Karpas-422 (cell line): Measurements from ENCODE around the gene ACTN4. TPM values are rescaled to one million over a fixed set of nuclear protein-coding genes. Genes with fewer than 3 reads are reported as not detected.
A peak's percentile ranks its signal among the peaks of the same experiment; 100 is the strongest.

Source experiments
- DNase-seq: peaks from one replicate; pipeline ENCODE4 v3.0.0-alpha.2; 2015
- H2AFZ ChIP-seq: fragments of 200-600 bp; sonication (generic); 2 replicates; pipeline ENCODE4 v1.6.1; 2014; ENCODE audit warnings: antibody characterized with exemption, low read length, mixed read lengths
- H3K27ac ChIP-seq: fragments of 200-600 bp; sonication (generic); 2 replicates; pipeline ENCODE4 v1.5.1; 2014; ENCODE audit warnings: mild to moderate bottlenecking, low read length, moderate library complexity
- H3K27me3 ChIP-seq: fragments of 200-600 bp; sonication (generic); 2 replicates; pipeline ENCODE4 v1.6.1; 2014; ENCODE audit warnings: low read length, mixed read lengths
- H3K36me3 ChIP-seq: fragments of 200-600 bp; sonication (generic); 2 replicates; pipeline ENCODE4 v1.6.1; 2014; ENCODE audit warnings: low read length, mixed read lengths; ENCODE audit not compliant: insufficient read depth
- H3K4me1 ChIP-seq: fragments of 200-600 bp; sonication (generic); 2 replicates; pipeline ENCODE4 v1.6.1; 2014; ENCODE audit warnings: mild to moderate bottlenecking, low read length, mixed read lengths
- H3K4me2 ChIP-seq: fragments of 200-600 bp; sonication (generic); 2 replicates; pipeline ENCODE4 v1.6.1; 2014; ENCODE audit warnings: low read length, low read depth, mild to moderate bottlenecking; ENCODE audit not compliant: poor library complexity, severe bottlenecking
- H3K4me3 ChIP-seq: fragments of 200-600 bp; sonication (generic); 2 replicates; pipeline ENCODE4 v1.5.1; 2014; ENCODE audit warnings: mild to moderate bottlenecking, antibody characterized with exemption, low read length, mixed read lengths
- H3K79me2 ChIP-seq: fragments of 200-600 bp; sonication (generic); 2 replicates; pipeline ENCODE4 v1.6.1; 2014; ENCODE audit warnings: mild to moderate bottlenecking, low read length, mixed read lengths
- H3K9ac ChIP-seq: fragments of 200-600 bp; sonication (generic); 2 replicates; pipeline ENCODE4 v1.6.0; 2014; ENCODE audit warnings: low read length
- H3K9me2 ChIP-seq: fragments of 200-600 bp; sonication (generic), shearing (Covaris generic); replicated peaks from 2 replicates; pipeline ENCODE4 v1.6.0; 2014; ENCODE audit warnings: mild to moderate bottlenecking, low read length, moderate library complexity; ENCODE audit not compliant: insufficient read depth
- H3K9me3 ChIP-seq: fragments of 300-700, 200-600 bp; sonication (generic); 2 replicates; pipeline ENCODE4 v1.6.1; 2014; ENCODE audit warnings: low read length, mixed read lengths
- H4K20me1 ChIP-seq: fragments of 200-600 bp; sonication (generic); 2 replicates; pipeline ENCODE4 v1.6.1; 2014; ENCODE audit warnings: mild to moderate bottlenecking, antibody characterized with exemption, low read length, low read depth; ENCODE audit not compliant: insufficient read depth
- total RNA-seq: library from RNA; depleted of rRNA; stranded (reverse); fragments of >200 nt; shearing (Covaris generic); gene quantifications from 2 replicates; pipeline ENCODE4 v1.2.3, GENCODE V29; 2014; ENCODE audit warnings: low replicate concordance

Gene ACTN4
- total RNA-seq, 1 experiment from 2014 or later = 54.6 TPM

DNA sequence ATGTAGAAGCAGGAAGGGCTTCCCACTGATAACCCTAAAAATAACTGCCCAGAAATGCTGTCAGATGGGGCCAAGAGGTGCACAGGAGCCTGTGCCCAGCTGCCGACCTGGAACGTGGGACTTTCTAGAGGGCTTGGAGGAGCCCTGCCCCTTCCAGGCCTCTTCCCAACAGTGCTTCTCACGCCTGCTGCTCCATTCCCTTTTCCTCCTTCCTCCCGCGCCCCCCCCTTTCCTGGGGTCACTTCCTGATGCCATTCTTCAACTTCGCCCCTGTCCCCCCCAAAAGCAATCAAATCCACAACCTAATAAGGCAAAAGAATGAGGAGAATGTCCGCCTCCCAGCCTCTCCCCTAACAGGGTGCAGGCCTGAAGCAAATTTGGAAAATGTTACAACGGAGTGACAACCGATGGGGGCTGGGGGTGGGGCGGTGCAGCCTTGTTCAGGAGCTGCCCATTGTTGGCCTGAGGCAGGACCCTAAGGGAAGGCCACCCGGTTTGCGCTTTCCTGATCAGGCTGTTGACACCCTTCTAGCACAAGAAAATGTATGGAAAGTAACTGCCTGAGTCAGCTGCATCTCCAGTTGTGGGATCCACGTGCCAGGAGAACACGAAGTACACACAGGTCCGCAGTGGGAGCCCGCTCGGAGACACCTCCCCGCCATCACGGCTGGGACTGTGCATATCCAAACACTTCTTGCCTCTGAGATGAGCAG lies 18.7 kb downstream of the ACTN4 start:
- Histone ChIP-seq H3K27ac (peak overlapping the region; percentile 82), H3K4me1 (peaks cover 64% of the 10 kb centered on the region), H2AFZ (no peak overlapping the region), H3K4me3 (peak overlapping the region; percentile 50; the same call in 1 of the 2 replicates), H3K4me2 (peak overlapping the region; percentile 88), H3K79me2 (peaks cover 96% of the 10 kb centered on the region), H4K20me1 (peaks cover 15% of the 10 kb centered on the region; the same call in 1 of the 2 replicates), H3K9me3 (no peaks in the 10 kb centered on the region), H3K9ac (peak overlapping the region; percentile 57), H3K9me2 (no peaks in the 10 kb centered on the region), H3K27me3 (no peaks in the 10 kb centered on the region), H3K36me3 (no peaks in the 10 kb centered on the region)
- DNase-seq = no peak

DNA sequence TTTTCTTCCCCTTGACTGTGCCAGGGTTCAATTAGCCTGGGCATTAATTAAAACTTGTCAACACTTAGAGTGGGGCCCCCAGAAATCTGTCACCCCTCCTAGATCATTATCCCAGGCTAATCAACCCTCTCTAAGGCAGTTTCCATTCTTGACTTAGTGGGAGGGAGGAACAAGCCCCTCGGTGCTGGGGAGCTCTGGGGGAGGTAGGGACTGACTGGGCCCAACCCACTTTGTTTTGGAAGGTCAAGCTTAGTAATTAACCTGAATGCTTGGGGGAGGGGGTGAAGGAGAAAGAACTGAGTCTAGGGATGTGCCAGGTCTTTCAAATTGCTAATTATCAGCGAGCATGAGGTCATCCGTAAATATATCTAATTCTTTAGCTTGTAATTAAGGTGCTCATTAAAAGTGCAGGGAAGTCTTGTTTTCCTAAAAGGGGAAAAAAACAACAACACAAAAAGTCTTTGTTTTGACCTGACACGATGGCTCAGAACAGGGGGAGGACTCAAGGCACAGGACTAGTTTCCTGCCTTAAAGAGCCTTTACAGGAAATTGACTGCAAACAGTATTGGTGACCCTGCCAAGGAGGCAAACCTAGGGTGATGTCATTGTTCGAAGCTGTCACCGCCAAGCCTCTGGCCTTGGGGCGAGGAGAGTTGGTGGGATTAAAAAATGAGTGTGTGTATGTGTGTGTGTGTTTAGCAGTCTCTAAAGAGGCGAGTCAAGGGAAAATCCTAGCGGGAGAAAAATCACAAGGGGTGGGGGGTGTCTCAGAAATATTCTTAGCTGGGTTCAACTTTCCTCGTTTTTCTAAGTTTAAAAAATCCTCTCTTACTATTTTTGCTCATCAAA lies 19.4 kb downstream of the ACTN4 start:
- Histone ChIP-seq H4K20me1 (peaks cover 15% of the 10 kb centered on the region; the same call in 1 of the 2 replicates), H3K27me3 (no peaks in the 10 kb centered on the region)

DNA sequence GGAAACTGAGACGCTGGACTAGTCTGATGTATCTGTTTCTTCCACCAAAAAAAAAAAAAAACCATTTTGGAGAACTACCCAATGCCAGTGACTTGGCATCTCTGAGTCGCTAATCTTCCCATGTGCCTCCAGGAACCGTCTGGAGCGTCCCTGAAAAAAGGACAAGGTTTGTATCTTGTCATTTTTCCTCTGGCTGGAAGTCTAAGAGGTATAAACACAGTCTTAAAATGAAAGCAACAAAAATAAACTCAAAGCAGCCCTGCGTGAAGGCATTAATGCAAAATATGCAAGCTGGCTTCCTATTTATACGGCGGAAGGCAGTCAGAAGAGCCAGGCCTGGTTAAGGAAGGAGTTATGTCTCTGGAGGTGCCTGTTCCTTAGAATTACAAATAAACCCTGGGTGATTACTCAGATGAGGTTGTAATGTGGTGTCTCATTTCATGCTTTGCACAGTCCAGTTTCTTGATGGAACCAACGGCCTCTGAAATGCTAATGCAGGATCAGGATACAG lies 20.3 kb downstream of the ACTN4 start:
- peak overlapping the region; percentile 50 for H3K4me3 ChIP-seq
- H3K4me1 ChIP-seq = peaks cover 55% of the 10 kb centered on the region
- no peaks in the 10 kb centered on the region for H3K9me2 ChIP-seq
- peak overlapping the region; percentile 82 for H3K27ac ChIP-seq
- peaks cover 15% of the 10 kb centered on the region; the same call in 1 of the 2 replicates for H4K20me1 ChIP-seq
- H3K79me2 ChIP-seq = peaks cover 96% of the 10 kb centered on the region
- H2AFZ ChIP-seq = no peak overlapping the region
- H3K36me3 ChIP-seq = no peaks in the 10 kb centered on the region
- DNase-seq = peak; percentile 65
- peak overlapping the region; percentile 57 for H3K9ac ChIP-seq
- no peaks in the 10 kb centered on the region for H3K27me3 ChIP-seq
- H3K4me2 ChIP-seq = peak overlapping the region; percentile 88
- H3K9me3 ChIP-seq = no peaks in the 10 kb centered on the region

More for the DNA sequence above, 19.4 kb downstream of the ACTN4 start:
- Histone ChIP-seq H3K27ac (peak overlapping the region; percentile 82), H3K9me3 (no peaks in the 10 kb centered on the region), H3K4me2 (peak overlapping the region; percentile 88), H3K4me3 (peak overlapping the region; percentile 50), H3K9ac (peak overlapping the region; percentile 57), H2AFZ (no peak overlapping the region), H3K79me2 (peaks cover 98% of the 10 kb centered on the region), H3K36me3 (no peaks in the 10 kb centered on the region), H3K4me1 (peaks cover 63% of the 10 kb centered on the region), H3K9me2 (no peaks in the 10 kb centered on the region)
- DNase-seq = peak; percentile 72

DNA sequence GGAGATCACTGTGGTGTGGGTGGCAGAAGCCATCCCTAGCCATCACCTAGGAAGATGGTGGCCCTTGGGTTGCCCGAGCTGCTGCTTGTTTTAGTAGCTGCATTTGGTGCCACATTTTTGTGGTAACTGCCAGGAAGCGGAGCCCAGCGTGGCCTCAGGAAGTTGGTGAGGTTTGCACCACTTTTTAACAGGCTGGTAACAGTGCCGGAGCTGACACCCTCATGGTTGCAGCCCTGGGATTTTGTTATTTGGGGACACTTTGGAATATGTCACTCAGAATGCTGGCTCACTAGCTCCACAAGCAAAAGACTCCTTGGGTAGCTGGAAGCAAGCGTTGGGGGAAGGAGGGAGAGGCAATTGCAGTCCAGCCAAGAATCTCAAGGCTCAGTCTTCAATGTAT lies 22.1 kb downstream of the ACTN4 start:
- Histone ChIP-seq H4K20me1 (peaks cover 15% of the 10 kb centered on the region; the same call in 1 of the 2 replicates), H3K36me3 (no peaks in the 10 kb centered on the region), H3K4me2 (no peak overlapping the region), H3K9ac (no peak overlapping the region), H3K27ac (no peak overlapping the region), H3K79me2 (peaks cover 91% of the 10 kb centered on the region), H3K4me3 (no peak overlapping the region), H3K27me3 (no peaks in the 10 kb centered on the region), H3K4me1 (peaks cover 38% of the 10 kb centered on the region), H3K9me3 (no peaks in the 10 kb centered on the region), H3K9me2 (no peaks in the 10 kb centered on the region), H2AFZ (no peak overlapping the region)
- DNase-seq = no peak

DNA sequence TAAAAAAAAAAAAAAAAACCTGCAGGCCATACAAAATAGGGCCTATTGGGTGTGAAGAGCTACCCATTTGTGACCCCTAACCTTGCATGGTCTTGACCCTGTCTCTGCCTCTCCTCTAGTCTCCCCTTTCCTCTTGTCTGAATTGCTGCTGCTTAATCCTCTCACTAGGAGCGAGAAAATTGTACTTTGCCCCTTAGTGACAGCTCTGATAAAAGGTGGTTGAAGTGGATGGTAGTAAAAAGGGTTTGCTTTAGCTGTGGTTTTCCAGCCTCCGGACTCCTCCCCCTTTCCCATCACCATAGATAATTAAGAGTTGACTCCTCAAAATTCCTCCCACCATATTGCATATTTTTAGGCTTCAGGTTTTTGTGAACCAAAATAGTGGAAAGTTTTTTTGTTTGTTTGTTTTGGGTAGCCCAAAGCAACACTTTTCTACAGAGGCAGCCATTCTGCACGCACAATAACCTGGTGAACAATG lies 23.5 kb downstream of the ACTN4 start:
- Histone ChIP-seq H3K4me2 (no peak overlapping the region), H4K20me1 (peaks cover 18% of the 10 kb centered on the region; the same call in 1 of the 2 replicates), H3K27me3 (no peaks in the 10 kb centered on the region)

DNA sequence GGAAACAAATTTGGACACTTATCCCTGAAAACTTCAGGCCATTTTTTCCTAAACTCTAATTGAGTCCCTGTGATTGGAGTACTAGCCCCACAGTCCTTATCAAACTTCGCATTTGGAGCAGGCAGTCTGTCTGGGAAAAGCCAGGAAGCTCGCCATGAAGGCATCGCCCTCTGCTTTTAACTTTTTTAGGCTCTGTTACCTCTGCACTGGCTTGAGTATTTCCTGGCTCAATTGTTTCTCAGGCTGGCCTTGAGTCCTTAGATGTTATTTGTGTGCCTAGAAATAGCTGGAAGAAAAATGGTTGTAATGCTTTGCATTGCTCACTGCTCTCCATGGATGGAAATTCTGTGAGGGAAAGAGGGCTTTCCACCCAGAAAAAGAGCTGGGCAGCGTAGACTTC lies 24.2 kb downstream of the ACTN4 start:
- Histone ChIP-seq H3K4me3 (no peak overlapping the region), H3K79me2 (peaks cover 91% of the 10 kb centered on the region), H2AFZ (no peak overlapping the region), H4K20me1 (peaks cover 18% of the 10 kb centered on the region; the same call in 1 of the 2 replicates), H3K9ac (no peak overlapping the region), H3K27me3 (no peaks in the 10 kb centered on the region), H3K4me2 (no peak overlapping the region), H3K4me1 (peaks cover 17% of the 10 kb centered on the region), H3K9me3 (no peaks in the 10 kb centered on the region), H3K9me2 (no peaks in the 10 kb centered on the region), H3K27ac (no peak overlapping the region), H3K36me3 (no peaks in the 10 kb centered on the region)
- no peak for DNase-seq

More for the DNA sequence above, 23.5 kb downstream of the ACTN4 start:
- H3K4me3 ChIP-seq = no peak overlapping the region
- no peak overlapping the region for H3K9ac ChIP-seq
- no peaks in the 10 kb centered on the region for H3K36me3 ChIP-seq
- no peaks in the 10 kb centered on the region for H3K9me3 ChIP-seq
- H3K4me1 ChIP-seq = peaks cover 24% of the 10 kb centered on the region
- DNase-seq = no peak
- H3K27ac ChIP-seq = no peak overlapping the region
- H2AFZ ChIP-seq = no peak overlapping the region
- peaks cover 91% of the 10 kb centered on the region for H3K79me2 ChIP-seq
- no peaks in the 10 kb centered on the region for H3K9me2 ChIP-seq

DNA sequence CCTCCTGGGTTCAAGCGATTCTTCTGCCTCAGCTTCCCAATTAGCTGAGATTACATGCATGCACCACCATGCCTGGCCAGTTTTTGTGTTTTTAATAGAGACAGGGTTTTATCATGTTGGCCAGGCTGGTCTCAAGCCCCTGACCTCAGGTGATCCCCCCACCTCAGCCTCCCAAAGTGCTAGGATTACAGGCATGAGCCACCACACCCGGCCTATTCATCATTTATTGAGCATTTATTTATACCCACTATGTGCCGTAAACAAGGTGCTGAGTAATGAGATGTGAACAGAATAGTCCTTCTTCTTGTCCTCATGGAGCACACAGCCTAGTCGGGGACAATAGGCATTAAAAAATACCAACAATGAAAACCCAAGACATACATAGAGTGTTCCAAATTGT lies 25.6 kb downstream of the ACTN4 start:
- H3K36me3 ChIP-seq = no peaks in the 10 kb centered on the region
- H3K27ac ChIP-seq = no peak overlapping the region
- H3K4me1 ChIP-seq = peaks cover 3% of the 10 kb centered on the region
- H3K9me3 ChIP-seq = no peaks in the 10 kb centered on the region
- H3K27me3 ChIP-seq = no peaks in the 10 kb centered on the region
- no peak for DNase-seq
- H3K4me3 ChIP-seq = no peak overlapping the region
- no peak overlapping the region for H3K4me2 ChIP-seq
- H2AFZ ChIP-seq = no peak overlapping the region
- peaks cover 14% of the 10 kb centered on the region; the same call in 1 of the 2 replicates for H4K20me1 ChIP-seq
- peaks cover 91% of the 10 kb centered on the region for H3K79me2 ChIP-seq
- H3K9me2 ChIP-seq = no peaks in the 10 kb centered on the region
- no peak overlapping the region for H3K9ac ChIP-seq
